Mesothelial cell of epicardium (in vitro differentiated cells): Measurements from ENCODE around the gene HMOX2. TPM values are rescaled to one million over a fixed set of nuclear protein-coding genes. Genes with fewer than 3 reads are reported as not detected.

ENCODE experiments used
- DNase-seq, 2 experiments: peaks; one replicate each; pipeline ENCODE4 v3.0.0; 2021; ENCODE audit warnings: low spot score in 2 of 2; ENCODE audit not compliant: unreplicated experiment in 2 of 2
- H3K27ac Mint-ChIP-seq: 2 replicates; pipeline ENCODE4 v1.8.0; 2021; ENCODE audit warnings: mixed read lengths
- H3K27me3 Mint-ChIP-seq: 2 replicates; pipeline ENCODE4 v1.8.0; 2021; ENCODE audit warnings: low read depth, mixed read lengths
- H3K36me3 Mint-ChIP-seq: 2 replicates; pipeline ENCODE4 v1.8.0; 2021; ENCODE audit warnings: mixed read lengths
- H3K4me1 Mint-ChIP-seq: 2 replicates; pipeline ENCODE4 v1.8.0; 2021; ENCODE audit warnings: mixed read lengths
- H3K4me3 Mint-ChIP-seq: 2 replicates; pipeline ENCODE4 v1.8.0; 2021; ENCODE audit warnings: mild to moderate bottlenecking, moderate library complexity, mixed read lengths
- H3K9me3 Mint-ChIP-seq: 2 replicates; pipeline ENCODE4 v1.8.0; 2021; ENCODE audit warnings: mixed read lengths
- CTCF ChIP-seq: fragments of 200-600 bp; sonication (generic); IDR thresholded peaks from one replicate; pipeline ENCODE4 v1.5.0; 2021; ENCODE audit warnings: antibody characterized with exemption; ENCODE audit not compliant: unreplicated experiment
- total RNA-seq: library from RNA; stranded (reverse); gene quantifications from 3 replicates; pipeline ENCODE4 v1.2.1, GENCODE V29; 2021

The HMOX2 gene
- total RNA-seq, 1 donor from 2014 or later = 30.9 TPM

DNA sequence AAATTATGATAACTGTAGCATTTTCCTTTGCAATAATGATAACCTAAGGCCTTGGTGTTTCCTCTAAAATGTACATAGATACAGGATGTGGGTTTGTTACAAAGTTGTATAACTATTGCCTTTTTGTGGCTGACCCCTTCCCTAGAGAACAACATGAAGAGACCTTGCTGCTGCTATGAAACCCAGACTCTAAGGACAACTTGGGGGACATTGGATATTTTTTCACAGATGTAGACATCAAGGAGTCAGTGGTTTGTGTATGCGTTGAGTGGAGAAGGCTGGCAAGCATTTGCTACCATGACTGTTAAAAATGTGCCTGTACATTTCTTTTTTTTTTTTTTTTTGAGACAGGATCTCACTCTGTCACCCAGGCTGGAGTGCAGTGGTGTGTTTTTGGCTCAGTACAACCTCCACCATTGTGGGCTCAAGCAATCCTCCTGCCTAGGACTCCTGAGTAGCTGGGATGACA is 12.3 kb downstream of the HMOX2 start:
- no peak for TF ChIP-seq CTCF
- Mint-ChIP-seq H3K4me1 (peaks cover 2% of the 10 kb centered on the region), H3K36me3 (peaks cover 3% of the 10 kb centered on the region), H3K4me3 (no peak overlapping the region), H3K27me3 (no peaks in the 10 kb centered on the region), H3K27ac (no peak overlapping the region), H3K9me3 (no peaks in the 10 kb centered on the region)
- no peak for DNase-seq

GRCh38 chr16:4489030-4489429 is 12.8 kb downstream of the HMOX2 start:
- TF ChIP-seq CTCF = no peak
- Mint-ChIP-seq H3K27me3 (no peaks in the 10 kb centered on the region), H3K4me1 (peaks cover 2% of the 10 kb centered on the region), H3K4me3 (no peak overlapping the region), H3K27ac (peak overlapping the region; percentile 73), H3K9me3 (no peaks in the 10 kb centered on the region), H3K36me3 (peaks cover 4% of the 10 kb centered on the region)
- no peak for DNase-seq

GRCh38 chr16:4491898-4492297 is 15.7 kb downstream of the HMOX2 start:
- no peak for TF ChIP-seq CTCF
- Mint-ChIP-seq H3K27me3 (no peaks in the 10 kb centered on the region), H3K27ac (no peak overlapping the region), H3K4me1 (peaks cover 2% of the 10 kb centered on the region), H3K9me3 (no peaks in the 10 kb centered on the region), H3K4me3 (no peak overlapping the region), H3K36me3 (peaks cover 4% of the 10 kb centered on the region)
- no peak for DNase-seq

DNA sequence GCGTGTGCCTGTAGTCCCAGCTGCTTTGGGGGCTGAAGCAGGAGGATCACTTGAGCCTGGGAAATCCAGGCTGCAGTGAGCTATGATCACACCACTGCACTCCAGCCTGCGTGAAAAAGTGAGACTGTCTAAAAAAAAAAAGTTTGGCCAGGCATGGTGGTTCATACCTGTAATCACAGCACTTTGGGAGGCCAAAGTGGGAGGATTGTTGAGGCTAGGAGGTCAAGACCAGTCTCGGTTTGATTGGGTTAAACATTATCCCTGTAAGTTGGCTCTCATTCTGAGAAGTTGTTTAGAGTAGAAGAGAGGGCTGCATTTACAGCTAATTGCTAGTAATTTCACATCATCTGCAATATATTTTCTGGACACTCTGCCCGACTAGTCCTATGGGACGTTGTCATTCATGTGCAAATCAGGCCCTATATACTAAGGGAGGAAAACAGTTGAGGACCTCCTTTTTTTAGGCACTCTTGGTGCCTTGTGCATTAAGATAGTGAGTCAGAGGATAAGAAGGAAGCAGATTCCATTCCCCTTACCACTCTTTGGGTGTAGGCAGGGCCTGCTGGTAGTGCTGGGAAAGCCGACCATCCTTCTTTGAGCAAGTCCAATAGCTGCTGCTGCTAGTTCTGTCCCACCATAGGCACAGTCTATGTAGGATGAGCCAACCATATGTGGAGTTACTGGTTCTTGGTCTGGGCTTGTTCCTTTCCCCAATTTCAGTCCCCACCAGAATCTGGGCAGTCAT is 18.7 kb downstream of the HMOX2 start:
- no peak overlapping the region for H3K27ac Mint-ChIP-seq
- no peak for DNase-seq
- peaks cover 4% of the 10 kb centered on the region for H3K36me3 Mint-ChIP-seq
- H3K4me1 Mint-ChIP-seq = peaks cover 1% of the 10 kb centered on the region
- H3K4me3 Mint-ChIP-seq = no peak overlapping the region
- TF ChIP-seq CTCF = no peak
- no peaks in the 10 kb centered on the region for H3K27me3 Mint-ChIP-seq
- no peaks in the 10 kb centered on the region for H3K9me3 Mint-ChIP-seq

GRCh38 chr16:4495766-4496165 is 19.6 kb downstream of the HMOX2 start:
- Mint-ChIP-seq H3K4me1 (peaks cover 7% of the 10 kb centered on the region), H3K27me3 (no peaks in the 10 kb centered on the region), H3K27ac (no peak overlapping the region), H3K4me3 (no peak overlapping the region), H3K36me3 (peaks cover 4% of the 10 kb centered on the region), H3K9me3 (no peaks in the 10 kb centered on the region)
- DNase-seq = no peak
- TF ChIP-seq CTCF = no peak

- H3K36me3 Mint-ChIP-seq = peaks cover 4% of the 10 kb centered on the region
- no peaks in the 10 kb centered on the region for H3K9me3 Mint-ChIP-seq
- no peak overlapping the region for H3K27ac Mint-ChIP-seq
- TF ChIP-seq CTCF = no peak
- peaks cover 12% of the 10 kb centered on the region for H3K4me1 Mint-ChIP-seq
- no peaks in the 10 kb centered on the region for H3K27me3 Mint-ChIP-seq
- DNase-seq = no peak
- no peak overlapping the region for H3K4me3 Mint-ChIP-seq
Observed at GRCh38 chr16:4496305-4496704, 20.1 kb downstream of the HMOX2 start.
